Retina (tissue), 1 donor: ENCODE measurements around the gene YBX1.
"Not testable (repeated sequence)": the region's sequence is repeated elsewhere in the genome, so short reads cannot be mapped to it uniquely, and the experiment has no call there.

Experiments used
- DNase-seq: peaks from one replicate; pipeline ENCODE4 v3.0.0-alpha.2; 2016

YBX1 gene

GRCh38 chr1:42681741-42682483 lies at the start of gene YBX1:
Gene YBX1 (plus strand): TSS chr1:42682418. CDS start chr1:42682566, 148 bp downstream.
- DNase-seq = peak; percentile 98

- no peak for DNase-seq
These were observed 43.1 kb upstream of the YBX1 start for GRCh38 chr1:42639116-42639515.

GRCh38 chr1:42646056-42646455 lies 36.2 kb upstream of the YBX1 start:
- no peak for DNase-seq

DNA sequence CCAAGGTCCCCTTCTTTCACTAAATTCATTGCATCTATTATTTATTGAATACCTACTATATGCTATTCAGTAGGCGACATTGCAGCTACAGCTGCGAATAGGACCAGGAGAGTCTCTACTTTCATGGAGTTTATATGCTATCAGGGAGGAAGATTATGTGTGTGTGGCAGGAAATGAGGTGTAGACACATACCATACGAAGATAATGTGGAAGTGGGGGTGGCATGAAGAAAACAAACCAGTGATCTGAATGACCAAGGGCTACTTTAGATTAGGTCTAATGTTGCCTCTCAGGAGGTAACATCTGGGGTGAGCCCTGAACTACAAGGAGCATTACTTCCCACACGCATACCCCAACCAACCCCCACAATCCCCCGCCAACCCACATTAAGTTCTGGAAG lies 25.0 kb upstream of the YBX1 start:
- no peak for DNase-seq

DNA sequence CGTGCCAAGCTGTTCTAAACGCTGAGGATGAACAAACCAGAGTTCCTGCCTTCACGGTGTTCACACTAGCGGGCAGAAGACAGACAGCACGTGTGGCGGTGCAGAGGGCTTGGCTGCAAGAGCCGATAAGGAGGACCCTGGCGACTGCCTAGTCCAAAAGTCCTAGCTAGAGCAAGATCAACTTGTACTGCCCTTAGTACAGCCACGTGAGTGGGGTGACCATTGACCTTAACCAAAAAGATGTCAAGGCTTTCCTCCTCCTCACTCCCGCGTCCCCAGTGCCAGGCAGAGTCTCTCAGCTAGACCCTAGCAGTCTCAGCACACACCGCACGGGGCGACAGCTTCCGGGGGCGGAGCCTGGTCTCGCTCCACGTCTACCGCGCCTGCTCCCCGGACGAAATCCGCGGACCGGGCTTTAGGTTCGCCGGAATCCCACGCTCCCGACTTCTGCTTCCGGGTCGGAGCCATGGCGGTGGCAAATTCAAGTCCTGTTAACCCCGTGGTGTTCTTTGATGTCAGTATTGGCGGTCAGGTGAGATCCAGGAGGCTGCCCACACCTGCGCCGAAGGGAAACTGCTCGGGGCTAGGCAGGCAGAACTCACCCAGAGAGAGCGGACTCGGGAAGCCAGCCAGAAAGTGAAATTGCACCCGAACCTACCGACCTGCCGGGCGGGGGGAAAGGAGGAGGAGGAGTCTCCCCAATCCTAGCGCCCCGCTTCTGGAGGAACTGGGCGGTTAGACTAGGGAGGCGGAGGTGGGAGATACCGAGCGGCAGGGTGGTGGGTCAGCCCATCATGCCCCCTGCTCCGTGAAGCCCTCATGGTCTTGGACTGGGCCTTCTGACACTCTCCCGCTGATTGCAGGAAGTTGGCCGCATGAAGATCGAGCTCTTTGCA lies 24.0 kb upstream of the YBX1 start, which contains the start of gene PPIH:
TSS of gene PPIH (plus strand) at position 443 of the 896 bp plus-strand sequence. CDS start at position 467, 24 bp downstream.
- peak; percentile 95 for DNase-seq

- no peak for DNase-seq
These were observed 23.3 kb upstream of the YBX1 start for GRCh38 chr1:42658877-42659337.

DNA sequence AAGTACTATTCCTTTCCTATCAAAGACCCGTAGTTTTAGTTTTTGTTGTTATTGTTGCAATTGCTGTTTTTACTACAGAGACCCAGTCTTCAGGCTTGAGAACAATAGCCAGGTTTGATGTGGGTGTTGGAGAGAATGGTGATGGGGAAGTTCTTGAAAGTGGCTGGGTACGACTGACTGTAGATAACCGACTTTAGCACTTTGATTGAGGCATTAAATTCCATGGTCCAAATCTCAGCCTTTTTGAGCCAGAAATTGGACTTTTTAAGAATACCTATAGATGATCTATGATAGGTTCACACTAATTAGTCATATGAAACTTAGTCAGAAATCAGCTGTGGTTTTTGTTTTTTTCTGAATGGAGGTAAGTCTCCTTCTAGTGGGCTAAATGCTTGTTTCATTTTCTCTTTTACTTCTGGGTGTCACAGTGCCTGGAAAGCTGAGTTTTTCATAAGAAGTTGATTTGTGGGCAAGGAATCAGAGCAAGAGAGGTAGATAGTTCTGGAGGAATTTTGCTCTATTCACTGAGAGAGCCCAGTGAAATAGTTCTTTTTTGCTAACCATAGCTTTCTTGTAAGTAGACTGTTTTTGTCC lies 21.2 kb upstream of the YBX1 start:
- DNase-seq = no peak

GRCh38 chr1:42669936-42670335 lies 12.3 kb upstream of the YBX1 start:
- no peak for DNase-seq

DNA sequence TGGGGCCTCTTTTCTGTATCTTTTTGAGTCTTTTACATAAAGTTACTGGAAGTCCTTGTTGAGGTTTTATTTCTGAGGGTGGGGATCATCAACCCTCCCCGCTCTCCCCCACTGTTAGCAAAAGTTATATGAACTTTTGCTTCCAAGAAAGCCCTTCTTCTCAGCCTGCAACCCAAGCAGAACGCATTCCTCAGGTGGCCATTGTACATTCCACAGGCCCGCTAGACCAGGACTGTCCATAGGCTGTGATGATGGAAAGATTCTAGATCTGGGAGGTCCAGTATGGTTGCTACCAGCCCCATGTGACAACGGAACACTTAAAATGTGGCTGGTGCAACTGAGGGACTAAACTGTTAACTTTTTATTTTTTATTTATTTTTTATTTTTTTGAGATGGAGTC lies 11.8 kb upstream of the YBX1 start:
- no peak for DNase-seq

DNA sequence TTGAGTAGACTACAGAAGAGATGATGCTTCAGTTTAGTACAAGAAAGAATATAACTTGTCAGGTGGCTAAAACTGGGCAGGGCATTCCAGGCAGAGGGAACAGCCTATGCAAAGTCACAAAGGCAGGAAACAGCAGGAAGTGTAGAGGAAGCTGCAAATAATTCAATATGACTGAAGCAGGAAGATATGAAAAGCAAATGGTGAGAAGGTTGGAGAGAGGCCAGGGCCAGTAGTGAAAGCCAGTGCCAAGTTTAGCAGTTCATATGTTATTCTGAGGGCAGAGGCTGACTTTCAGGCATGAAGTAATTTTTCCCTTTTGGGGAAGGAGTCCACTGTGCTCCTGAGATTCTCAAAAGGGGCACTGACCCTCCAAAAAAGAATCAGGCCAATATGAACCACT lies 8.0 kb upstream of the YBX1 start:
- DNase-seq = no peak

- DNase-seq = no peak
These were observed 7.5 kb upstream of the YBX1 start for GRCh38 chr1:42674682-42675081.

DNA sequence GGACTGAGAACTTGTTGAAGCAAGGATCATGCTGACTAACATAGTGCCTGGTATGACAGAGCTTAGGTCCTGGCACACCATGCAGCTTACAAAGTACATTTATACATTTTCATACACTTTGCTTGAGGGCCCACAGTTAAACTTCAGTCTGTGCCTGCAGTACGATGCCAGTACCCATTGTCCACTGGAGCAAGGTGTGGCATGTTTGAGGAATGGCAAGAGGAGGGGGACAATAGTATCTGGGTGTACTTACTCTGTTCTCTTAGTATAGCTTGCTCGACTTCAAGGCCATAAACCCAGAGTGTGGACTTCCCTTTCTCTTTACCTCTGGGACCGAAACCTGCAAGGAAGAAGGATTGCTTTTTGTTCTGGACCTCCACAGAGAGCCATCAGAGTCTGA lies 6.8 kb upstream of the YBX1 start:
- no peak for DNase-seq

DNA sequence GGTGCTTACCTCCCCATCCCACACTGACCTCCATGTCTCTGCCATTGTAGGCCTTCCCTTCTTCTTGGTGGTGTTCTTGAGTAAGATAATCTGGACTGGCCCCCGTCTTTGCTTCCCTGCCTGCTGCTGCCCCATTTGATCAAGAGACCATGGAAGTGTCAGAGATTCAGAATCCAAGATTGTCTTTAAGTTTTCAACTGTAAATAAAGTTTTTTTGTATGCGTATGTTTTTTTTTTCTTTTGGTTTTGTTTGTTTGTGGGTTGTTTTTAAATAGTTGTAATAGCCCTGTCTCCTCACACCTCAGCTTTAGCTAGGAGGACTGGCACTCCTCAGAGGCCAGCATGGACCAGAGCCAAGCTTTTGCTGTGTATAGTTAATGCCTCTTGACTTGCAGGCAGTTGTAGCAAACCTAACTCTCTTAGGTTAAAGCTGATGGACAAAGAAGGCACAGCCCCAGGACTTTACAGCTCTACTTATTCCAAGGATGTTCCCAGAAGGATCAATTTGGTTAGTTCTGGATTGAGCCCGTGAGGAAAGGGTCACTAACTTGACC lies 5.6 kb upstream of the YBX1 start:
- DNase-seq = no peak

DNA sequence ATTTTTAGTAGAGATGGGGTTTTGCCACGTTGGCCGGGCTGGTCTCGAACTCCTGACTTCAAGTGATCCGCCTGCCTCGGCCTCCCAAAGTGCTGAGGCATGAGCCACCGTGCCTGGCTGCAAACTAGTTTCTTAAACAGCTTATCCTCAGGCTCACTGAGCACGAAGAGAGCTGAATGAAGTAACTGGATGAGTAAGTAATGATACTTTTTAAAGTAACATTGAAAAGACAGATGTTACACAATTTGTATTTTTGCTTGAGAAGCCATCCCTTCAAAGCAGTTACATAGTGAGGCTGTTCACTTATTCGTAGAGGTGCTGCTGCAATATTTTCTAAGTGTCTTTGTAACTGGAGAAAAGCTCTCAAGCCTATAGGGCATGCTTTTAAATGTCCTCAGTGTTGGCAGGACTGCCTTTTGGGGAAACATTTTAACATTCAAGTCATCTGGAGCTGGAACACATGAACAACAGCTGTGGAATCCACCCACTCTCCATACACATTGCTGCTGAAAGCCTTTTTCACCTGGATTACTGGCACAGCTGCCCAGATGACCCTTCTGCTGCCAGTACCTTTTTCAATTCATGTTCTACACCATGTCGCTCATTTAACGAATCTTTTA lies 2.7 kb upstream of the YBX1 start:
- DNase-seq = no peak

DNA sequence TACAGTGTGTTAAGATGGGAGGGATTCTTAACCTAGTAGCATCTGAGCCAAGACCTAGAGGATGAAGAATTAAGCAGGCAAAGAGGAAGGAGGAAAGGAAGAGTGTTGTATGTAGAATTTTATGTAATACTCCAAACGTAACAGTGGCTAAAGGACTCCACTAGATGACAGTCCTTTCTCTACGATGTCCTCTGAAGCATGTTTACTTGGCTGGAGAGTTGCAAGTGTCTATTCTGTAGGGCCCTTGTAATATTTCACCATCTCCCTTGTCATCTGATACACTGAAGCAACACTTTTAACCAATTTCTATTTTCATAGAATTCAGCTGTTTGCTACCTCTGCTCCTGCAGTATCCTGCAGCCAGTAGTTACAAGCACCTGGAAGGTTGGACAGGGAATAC lies 2.2 kb upstream of the YBX1 start:
- no peak for DNase-seq

- DNase-seq = no peak
These were observed 1.1 kb upstream of the YBX1 start for GRCh38 chr1:42680921-42681683.

DNA sequence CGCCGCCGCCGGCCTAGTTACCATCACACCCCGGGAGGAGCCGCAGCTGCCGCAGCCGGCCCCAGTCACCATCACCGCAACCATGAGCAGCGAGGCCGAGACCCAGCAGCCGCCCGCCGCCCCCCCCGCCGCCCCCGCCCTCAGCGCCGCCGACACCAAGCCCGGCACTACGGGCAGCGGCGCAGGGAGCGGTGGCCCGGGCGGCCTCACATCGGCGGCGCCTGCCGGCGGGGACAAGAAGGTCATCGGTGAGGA lies 193 bp downstream of the YBX1 start:
- DNase-seq = not testable (repeated sequence)

DNA sequence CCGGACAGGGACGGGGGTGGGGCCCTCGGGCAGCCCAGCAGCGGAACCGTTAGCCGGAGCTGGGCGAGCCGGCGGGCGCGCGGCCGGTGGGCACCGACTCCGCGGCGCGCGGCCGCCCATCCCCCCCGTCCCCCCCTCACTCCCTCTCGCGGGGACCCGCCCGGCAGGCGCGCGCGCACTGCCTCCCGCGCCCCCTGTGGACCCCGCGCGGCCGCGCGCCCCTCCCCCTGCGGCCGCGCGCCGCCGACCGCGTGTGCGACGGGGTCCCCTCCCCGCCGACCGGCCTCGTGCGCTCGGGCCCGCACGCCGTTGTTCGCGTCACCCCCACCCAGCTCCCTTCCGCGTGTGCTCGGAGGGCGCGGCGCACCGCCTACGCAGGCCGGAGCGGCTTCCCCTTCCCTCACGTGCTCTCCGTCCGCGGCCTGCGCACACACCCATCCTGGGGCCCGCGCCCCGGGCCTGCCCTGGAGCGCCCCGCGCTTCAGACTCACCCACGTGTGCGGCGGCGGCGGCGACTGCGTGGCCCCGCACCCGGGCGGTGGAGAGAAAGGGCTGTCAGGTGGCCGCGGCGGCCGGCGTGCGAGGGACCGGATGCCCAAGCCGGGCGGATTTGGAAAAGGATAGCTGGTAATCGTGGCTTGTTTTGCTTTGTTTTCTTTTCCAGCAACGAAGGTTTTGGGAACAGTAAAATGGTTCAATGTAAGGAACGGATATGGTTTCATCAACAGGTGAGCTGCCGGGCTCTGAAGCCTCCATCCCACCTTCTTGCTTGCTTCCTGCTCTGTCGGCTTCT lies 717 bp downstream of the YBX1 start:
- peak; percentile 80 for DNase-seq

GRCh38 chr1:42684139-42684538 lies 1.9 kb downstream of the YBX1 start:
- no peak for DNase-seq

- no peak for DNase-seq
These were observed 4.2 kb downstream of the YBX1 start for GRCh38 chr1:42686418-42686817.

GRCh38 chr1:42689912-42690311 lies 7.7 kb downstream of the YBX1 start:
- no peak for DNase-seq
